ENCODE measurements around the gene CARD11.

Gene CARD11

DNA sequence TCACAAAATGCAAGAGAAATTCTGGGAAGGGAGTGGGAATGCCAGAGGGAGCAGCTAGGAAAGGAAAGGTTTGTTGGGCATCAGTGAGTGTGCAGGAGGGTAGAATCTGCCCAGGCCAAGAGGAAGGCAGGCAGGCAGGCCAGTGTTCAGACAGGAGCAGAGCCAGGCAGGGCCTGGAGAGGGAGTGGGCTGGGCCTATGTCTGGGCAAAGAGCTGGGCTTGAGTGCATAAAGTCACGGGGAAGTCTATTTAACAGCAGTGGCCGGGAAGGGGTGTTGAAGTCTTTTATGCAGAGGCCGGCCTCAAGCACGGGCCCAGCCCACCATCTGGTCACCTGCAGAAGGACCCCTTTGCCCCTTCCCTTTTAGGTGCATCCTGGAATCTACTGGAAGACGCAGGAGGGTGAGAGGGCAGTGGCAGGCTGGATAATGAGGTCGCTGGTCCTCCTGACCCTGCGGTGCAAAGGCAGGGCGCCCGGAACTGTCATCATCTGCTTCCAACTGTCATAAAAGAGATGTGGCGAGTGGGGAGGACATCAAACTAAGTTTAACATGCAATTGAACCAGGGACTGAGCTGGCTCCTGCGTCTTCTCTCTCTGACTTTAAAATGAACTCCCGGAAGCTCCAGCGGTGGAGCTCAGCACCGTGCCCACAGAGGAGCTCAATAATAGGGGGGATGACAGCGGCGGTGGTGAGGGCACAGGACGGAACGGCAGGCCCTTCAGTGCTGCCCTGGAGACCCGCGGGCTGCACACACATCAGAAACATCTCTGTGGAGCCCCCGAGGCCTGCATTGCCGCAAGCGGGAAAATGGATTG is 29.5 kb downstream of the CARD11 start:
- DNase-seq = no peak

DNA sequence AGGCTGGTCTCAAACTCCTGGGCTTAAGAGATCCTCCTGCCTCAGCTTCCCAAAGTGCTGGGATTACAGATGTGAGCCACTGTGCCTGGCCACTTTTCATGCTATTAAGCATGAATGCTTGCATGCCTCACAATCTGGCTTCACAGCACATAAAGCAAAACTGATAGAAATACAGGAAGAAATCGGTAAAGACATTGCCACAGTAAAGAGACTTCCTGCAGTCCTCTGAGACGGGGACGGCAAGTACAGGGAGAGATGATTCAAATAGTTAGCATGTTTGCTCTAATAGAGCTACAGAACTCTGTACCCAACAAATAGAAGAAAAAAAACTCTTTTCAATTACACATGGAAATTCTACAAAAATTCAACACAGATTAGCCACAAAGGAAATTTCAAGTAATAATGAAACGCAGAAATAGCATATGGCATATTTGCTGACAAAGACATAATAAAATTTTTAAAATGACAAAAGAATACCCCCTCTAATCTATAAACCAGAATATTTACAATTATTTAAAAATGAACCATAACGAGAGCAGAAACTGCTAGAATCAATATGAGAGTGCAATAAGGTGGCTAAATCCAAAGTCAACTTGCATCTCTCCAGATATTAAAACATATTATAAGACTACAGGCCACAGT is 32.3 kb downstream of the CARD11 start:
- no peak for DNase-seq

DNA sequence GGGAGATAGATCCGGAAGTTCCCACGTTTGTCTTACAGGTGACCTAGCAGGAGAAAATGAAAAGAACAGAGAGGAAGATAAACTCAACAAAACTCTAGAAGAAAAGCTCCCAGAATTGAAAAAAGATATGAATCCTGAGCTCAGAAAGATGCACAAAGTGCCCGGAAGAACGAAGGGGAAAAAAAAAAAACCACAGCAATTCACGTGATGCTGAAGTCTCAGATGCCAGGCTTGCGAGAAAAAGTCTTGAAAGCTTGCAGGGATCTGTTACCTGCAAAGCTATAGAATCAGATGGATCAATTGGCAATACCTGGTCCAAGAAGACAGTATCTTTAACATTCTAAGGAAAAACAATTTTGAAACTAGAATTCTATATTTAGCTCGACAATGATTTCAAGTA is 33.5 kb downstream of the CARD11 start:
- no peak for DNase-seq

DNA sequence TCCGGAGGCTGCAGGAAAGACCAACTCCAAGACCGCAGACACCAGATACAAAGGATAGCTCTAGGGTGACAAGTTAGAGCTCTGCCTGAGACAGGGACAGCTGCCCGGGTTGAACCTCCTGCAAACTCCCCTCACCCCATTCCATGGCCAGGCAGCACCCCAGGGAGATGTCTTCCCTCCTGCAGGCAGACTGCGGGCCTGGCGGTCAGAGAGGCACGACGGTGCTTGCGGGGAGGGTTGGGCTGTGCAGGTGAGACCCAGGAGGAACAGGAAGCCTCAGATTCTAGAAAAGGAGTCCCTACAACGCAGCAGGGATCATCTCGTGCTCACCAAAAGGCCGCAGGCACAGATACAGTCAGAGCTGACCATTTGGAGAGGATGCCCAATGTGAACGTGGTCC is 34.6 kb downstream of the CARD11 start:
- no peak for DNase-seq

DNA sequence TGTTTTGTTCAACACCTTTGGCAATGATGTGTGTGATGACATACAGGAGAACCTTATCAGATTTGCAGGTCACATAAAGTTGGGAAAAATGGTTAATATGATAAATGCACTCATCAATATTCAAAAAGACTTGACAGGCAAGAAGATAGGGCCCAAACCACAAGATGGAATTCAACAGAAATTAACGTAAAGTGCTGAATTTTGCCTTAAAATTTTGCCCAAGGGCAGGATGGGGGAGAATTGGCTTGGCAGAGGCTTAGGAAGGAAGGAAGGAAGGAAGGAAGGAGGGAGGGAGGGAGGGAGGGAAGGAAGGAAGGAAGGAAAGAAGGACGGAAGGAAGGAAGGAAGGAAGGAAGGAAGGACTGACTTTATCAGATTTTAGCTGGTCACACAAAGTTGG is 35.3 kb downstream of the CARD11 start:
- no peak for DNase-seq

DNA sequence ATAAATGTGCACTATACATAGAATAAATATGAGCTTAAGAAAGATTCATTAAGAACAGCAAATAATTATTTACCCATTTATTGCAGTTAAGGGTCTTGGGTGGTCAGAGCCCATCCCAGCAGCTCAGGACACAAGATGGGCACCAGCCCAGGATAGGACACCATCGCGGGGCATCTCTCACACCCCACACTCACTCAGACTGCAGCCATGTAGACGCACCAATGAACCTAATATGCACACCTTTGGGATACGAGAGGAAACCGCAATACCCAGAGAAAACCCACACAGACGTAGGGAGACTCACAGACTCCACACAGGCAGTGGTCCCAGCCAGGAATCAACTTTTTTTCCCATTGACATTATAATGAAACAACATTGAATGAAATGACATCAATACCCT is 36.0 kb downstream of the CARD11 start:
- no peak for DNase-seq

DNA sequence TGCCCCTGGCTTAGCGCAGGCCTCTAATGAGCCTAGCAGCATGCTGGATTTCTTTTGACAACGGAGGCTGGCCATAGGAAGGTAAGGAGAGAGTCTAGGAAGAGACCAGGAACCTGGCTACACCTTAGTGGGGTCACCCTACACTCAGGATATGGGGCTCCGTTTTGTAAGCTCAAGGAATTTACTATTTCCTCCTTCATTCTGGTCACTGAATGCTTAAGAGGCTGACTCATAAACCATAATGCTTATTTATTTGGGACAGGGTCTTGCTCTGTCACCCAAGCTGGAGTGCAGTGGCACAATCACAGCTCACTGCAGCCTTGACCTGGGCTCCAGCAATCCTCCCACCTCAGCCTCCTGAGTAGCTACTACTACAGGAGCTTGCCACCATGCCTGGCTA is 38.4 kb downstream of the CARD11 start:
- DNase-seq = no peak

DNA sequence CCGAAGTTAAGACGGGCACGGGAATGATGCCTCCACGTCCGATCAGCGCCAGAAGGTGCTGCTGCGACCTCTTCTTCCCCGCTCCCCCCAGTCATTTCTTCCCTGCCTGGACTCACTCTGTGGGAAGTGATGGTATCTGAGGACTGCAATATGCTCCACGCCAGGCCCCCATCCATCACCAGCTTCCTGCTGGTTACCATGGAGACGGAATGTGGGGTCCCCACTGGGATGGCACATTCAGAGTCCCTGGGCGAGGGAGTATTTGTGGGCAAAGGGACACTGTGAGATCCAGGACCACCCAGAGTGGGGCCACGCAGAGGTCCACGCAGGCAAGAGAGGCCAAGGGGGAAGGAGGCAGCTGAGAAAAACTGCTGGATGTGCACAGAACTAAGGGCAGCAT is 39.7 kb downstream of the CARD11 start:
- no peak for DNase-seq

DNA sequence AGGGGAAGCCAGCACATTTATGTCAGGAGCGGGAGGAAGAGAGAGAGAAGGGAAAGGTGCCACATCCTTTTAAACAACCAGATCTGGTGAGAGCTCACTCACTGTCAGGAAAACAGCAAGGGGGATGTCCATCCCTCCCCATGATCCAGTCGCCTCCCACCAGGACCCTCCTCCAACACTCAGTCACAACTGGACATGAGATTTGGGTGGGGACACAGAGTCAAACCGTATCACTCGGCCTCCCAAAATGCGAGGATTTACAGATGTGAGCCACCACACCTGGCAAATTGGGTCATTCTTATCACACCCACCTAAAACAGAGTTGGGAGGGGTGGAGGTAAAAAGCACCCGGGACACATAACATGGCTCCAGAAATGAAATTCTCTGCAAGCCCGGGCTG is 41.0 kb downstream of the CARD11 start:
- DNase-seq = no peak

DNA sequence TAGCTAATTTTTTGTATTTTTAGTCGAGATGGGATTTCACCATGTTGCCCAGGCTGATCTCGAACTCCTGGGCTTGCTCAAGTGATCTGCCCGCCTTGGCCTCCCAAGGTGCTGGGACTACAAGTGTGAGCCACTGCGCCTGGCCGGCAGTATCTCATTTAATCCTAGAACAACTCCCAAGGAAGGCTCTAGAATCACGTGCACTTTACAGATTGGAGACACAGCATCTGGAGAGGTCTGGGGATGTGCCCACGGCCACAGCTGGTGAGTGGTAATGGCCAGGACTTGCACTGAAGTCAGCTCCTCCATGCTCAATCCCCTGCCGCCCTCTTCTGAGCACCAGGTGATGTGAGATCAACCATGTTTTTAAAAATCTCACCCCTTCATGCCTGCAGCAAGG is 43.1 kb downstream of the CARD11 start:
- no peak for DNase-seq

DNA sequence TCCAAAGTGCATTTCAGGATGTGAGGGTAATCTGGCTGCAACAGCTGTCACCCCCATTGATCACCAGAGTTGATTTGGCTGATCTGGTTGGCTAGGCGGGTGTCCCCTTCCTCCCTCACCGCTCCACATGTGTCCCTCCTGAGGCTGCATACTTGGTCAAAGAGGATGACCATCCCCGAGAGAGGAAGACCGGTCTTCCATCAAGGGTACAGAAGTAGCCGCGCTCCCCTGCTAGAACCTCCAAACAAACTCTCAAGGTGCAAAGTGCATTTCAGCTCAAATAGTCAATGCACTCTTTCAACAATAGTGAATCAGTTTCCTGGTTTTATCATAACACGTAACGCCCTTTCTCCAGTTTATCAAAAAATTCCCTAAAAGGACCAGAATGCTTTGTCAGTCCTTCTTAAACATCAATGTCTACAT is 44.6 kb downstream of the CARD11 start:
- no peak for DNase-seq

DNA sequence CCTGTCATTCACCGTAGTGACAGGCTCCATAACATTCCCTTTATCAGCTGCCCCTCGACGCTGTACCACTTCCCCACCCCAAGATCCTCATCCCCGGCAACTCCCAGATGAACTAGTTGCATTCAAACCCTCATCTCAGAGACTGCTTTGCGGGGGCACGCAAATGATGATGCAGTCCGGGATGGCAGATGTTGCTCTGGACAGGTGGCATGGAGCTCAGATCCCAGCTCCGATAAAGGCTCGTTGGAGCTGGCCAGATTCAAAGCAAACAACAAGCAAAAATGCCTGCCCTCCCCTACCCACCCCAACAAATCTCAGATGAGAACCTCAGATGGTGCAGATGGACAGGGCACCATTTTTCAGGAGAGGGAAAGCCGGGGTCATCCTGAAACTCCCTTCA is 46.7 kb downstream of the CARD11 start:
- no peak for DNase-seq

DNA sequence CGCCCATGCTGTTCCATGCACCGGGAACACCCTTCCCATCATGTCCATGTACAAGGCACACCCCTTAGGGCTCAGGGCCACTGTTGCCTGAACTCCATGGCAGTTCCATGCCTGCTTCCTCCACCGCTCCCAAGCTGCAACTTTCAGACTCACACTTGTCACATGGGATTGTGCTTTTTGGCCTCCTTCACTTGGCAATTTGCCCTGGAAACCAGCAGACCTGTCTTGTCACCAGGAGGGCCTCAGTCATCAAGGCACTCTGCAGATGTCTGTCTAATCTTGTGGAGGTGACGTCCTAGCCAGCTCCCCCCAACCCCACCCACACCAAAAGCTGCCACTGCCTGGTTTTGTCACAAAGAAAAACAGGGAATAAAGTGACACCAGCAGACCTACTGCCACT is 47.5 kb downstream of the CARD11 start:
- DNase-seq = no peak

DNA sequence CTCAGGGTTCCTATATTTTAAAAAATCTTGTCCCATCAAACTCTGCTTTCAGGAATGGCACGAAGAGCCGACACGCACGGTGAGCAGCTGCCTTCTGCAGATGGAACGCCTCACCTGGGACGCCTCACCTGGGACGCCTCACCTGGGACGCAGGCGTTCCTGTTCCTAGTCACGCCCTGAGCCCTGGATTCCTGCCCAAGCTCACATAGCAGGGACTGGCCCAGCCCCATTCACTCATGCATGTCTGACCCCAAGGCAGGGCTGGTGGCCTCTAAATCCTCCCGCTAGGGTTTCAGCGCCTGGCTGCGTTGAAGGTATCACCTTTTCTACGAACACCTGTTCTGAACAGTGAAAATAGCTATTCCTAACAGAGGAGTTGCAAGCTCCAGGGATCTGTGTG is 49.8 kb downstream of the CARD11 start:
- no peak for DNase-seq

DNA sequence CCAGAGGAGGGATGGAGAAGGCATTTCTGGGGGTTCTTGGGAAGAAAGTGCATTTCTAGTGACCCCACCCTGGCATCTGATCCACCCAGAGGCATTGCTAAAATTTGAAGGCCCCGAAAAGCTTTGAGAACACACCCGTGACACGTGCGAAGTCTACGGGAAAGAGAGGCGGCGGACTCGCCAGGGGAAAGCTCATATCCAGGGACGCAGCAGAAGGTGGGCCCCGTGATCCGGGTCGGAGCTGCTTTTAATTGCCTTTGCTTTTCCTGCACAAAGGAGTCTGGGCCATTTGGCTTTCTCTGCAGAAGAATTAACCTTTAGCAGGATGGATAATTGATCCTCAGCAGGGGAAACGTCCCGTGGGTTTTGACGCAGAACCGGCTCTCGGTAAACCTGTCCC is 50.3 kb downstream of the CARD11 start:
- DNase-seq = no peak

DNA sequence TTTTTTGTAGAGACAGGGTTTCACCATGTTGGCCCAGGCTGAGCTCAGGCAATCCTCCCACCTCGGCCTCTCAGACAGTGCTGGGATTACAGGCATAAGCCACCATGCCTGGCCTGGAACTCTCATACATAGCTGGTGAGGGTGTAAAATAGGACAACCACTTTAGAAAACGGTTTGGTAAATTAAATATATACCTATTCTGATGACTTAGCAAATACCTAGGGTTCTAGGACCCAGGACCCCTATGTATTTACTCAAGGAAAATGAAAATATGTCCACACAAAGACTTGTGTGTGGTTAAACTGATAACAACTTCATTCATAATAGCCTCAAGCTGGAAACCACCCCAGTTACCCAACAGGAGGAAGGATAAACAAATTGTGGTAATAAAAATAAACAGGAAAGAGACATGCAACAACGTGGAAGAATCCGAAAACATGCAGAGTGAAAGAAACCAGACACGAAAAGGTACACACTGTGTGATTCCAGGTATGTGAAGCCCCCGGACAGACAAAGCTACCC is 52.7 kb downstream of the CARD11 start:
- no peak for DNase-seq

DNA sequence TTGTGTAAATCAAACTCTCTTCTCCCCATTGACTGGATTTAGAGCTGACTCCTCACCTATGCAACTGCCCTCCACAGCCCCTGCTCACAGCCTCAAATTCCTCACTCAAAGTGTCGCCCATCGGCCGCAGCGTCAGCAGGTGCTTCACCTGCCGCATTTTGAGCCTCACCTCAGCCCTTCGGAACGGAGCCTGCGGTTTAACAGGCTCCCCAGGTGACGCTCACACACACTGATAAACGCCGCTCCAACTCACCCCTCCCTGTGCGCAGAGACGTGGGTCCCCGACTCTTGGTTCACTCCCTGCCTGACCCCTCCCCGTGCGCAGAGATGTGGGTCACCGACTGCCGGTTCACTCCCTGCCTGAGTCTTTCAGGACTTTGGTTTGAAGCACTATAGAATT is 57.1 kb downstream of the CARD11 start:
- no peak for DNase-seq

DNA sequence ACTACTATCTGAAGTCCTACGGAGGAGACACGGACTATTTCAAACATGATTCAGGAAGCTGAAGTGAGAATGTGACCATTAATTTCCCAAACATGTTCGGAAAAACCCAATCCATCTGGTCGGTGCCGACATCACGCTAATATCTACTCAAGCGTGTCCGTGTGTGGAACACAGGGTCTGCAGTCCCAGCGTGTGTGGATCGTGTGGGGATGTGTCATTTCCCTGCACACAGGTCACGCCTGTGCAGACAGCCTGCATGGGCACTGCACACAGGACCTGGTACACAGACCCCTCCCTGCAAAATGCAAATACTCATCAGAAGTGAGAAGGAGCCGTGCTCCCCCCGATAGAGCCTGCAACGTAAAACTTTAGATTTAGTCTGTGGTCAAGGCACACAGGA is 57.8 kb downstream of the CARD11 start:
- DNase-seq = no peak

DNA sequence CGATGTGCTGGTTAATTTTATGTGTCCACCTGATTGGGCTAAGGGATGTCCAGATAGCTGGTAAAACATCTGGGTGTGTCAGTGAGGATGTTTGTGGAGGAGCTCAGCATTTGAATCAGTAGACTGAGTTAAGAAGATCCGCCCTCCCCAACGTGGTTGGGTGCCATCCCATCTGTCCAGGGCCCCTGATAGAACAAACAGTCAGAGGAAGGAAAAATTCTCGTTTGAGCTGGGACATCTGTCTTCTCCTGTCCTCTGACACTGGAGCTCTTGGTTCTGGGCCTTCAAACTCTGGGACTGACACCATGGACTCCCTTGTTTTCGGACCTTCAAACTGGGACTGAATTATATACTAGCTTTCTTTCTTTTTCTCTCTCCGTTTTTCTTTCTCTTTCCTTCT is 59.6 kb downstream of the CARD11 start:
- DNase-seq = no peak

DNA sequence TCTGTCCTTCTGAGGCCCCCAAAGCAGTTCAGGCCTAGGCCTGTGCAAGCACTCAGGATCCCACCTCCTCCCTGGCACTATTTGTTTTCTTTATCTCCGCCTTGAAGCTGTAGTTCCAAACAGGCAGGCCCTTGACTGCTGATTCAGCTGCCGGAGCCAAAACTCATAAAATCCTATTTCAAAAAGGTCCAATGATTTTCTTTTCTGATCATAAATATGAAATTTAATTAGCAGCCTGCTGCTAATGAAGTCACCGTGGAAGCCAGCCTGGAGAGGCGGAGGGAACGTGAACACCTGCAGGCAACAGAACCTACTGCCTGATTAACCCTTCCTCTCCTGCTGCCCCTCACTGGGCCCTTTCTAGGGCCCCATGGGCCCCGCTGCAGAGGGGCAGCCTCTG is 60.1 kb downstream of the CARD11 start:
- DNase-seq = no peak

DNA sequence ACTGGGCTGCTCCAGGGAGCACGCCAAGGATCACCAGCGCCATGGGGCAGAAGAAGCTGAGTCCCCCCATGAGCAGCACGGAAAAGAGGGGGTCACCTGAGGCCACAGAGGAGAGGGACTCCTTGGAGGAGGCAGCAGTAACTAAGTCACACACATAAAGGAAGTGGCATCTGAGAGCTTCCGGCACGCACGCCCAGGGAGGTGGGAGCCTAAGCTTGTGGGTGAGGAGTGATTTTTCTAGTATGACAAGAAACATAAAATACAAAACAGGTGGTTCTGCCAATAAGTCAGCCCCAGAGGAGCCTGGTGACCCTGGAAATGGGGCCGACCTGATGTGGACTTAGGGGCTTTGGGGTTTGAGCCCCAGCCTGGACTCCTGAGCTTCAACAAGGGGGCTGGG is 60.8 kb downstream of the CARD11 start:
- no peak for DNase-seq

DNA sequence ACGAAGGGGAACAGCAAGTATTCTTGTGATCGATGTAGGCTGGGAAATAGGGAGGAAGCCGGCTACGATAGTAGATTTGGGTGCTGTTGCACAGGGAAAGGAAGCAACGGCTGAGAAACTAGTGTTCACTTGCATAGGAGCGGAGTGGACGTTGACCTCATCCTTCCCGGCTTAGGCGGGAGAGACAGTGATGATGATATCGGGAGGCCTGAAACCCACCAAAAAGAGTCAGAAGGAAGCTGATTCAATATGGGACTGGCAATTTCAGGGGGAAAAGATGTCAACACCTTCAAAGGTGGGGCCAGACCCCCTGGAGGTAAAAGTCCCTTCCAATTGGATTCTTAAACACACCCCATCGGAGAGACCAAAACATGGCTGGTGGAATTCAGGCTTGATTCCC is 61.3 kb downstream of the CARD11 start:
- no peak for DNase-seq

DNA sequence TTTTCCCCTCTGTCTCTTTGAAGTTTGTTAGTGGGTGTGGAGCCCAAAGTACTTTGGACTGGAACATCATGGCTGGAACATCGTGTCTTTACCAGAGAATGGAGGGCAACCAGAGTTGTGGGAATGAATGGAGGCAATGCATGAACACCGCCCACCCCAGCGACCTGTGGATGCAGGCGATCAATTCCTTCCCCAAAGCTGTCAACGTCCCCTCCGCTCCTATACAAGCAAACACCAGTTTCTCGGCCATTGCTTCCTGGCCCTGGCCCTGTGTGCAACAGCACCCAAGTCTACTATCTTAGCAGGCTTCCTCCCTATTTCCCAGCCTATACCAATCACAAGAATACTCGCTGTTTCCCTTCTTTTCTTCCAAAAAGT is 62.6 kb downstream of the CARD11 start:
- no peak for DNase-seq

DNA sequence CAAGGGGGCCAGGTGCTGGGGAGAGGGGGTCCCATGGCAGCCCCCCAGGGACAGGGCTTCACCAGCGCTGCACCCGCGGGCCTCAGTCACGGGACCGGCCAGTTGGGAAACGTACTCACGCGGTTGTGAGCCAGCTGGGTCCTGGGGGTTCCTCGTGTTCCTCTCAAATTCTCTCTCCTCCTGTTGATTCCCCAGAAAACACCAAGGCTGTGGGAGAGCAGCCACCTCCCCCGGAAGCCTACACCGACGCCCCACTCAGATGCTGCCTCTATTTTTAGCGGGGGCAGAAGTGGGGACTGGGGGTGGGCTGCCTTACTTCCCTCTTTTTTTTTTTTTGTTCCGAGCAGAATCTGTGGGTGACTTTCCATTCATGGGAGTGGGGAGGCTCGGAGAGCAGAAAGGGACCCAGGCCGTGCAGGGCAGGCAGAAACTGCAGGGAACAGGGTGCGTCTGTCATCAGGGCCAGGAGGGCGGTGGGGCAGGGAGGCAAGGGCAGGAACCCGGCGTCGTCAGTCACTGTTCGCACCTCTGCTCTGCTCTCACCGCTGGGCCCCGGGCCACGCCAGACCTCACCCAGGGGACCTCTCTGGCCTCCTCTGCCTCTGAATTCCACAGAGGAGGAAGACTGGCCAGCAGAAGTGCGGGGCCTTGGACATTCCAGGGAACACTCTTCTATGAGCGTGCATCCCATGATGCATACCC is 63.1 kb downstream of the CARD11 start:
- no peak for DNase-seq

Data from SW 1271 (cell line).